K562 treated with DMSO at 1 percent for 48 hours (cell line): Measurements from ENCODE around the gene SOST. TPM values are rescaled to one million over a fixed set of nuclear protein-coding genes. Genes with fewer than 3 reads are reported as not detected.

Experiments used
- total RNA-seq: library from RNA; unstranded; fragments of 300-600 nt; gene quantifications from 2 replicates; pipeline ENCODE4 v1.2.3, GENCODE V29; 2022; ENCODE audit warnings: low replicate concordance; ENCODE audit errors: extremely low read depth

SOST gene
- not detected in 2 replicates for total RNA-seq

GRCh38 chr17:43758497-43759174 lies at the start of gene SOST:
SOST (minus strand) TSS chr17:43758791; CDS start chr17:43758741, 50 bp downstream.

GRCh38 chr17:43780135-43780534 lies 21.5 kb upstream of the SOST start, which contains the start of gene CFAP97D1:
CFAP97D1 (plus strand) TSS chr17:43780435; CDS start chr17:43780463, 28 bp downstream.

GRCh38 chr17:43778337-43779144 lies 19.9 kb upstream of the SOST start, which contains the start of gene DUSP3:
DUSP3 (minus strand) TSS chr17:43778977; CDS start chr17:43778924, 53 bp downstream.

Other genes with a start within 250 kb of the SOST start
- gene ETV4, start 212.5 kb downstream of the SOST start, total RNA-seq: not detected in 2 replicates
- gene MEOX1, start 96.9 kb downstream of the SOST start, total RNA-seq: not detected in 2 replicates
- gene DUSP3, start 20.2 kb upstream of the SOST start, total RNA-seq: not detected in 2 replicates
- not detected in 2 replicates for gene CFAP97D1, start 21.6 kb upstream of the SOST start, total RNA-seq
- gene MPP3, start 74.4 kb upstream of the SOST start, total RNA-seq: not detected in 2 replicates
- not detected in 2 replicates for gene CD300LG, start 88.4 kb upstream of the SOST start, total RNA-seq
- gene MPP2, start 148.7 kb upstream of the SOST start, total RNA-seq: not detected in 2 replicates
- gene PPY, start 183.7 kb upstream of the SOST start, total RNA-seq: not detected in 2 replicates
- not detected in 2 replicates for gene PYY, start 195.1 kb upstream of the SOST start, total RNA-seq
- not detected in 2 replicates for gene NAGS, start 245.8 kb upstream of the SOST start, total RNA-seq